Endothelial cell of umbilical vein (primary cell): ENCODE data around the gene IFNGR1.

ENCODE experiments used
- CTCF ChIP-seq, 2 donors: IDR thresholded peaks; 1 replicate in 1 of 2; 2 replicates in 1 of 2; pipeline ENCODE4 v1.5.1; 2011; ENCODE audit warnings: low read length in 2 of 2, mild to moderate bottlenecking in 2 of 2, moderate library complexity in 2 of 2, control low read depth in 1 of 2, inconsistent platforms in 1 of 2, low read depth in 1 of 2; ENCODE audit not compliant: insufficient read depth in 1 of 2; ENCODE audit errors: extremely low read depth in 1 of 2
- EZH2 ChIP-seq: IDR thresholded peaks from 2 replicates; pipeline ENCODE4 v1.6.1; 2012; ENCODE audit warnings: borderline replicate concordance, low read depth, mild to moderate bottlenecking, moderate library complexity, low read length, inconsistent platforms; ENCODE audit not compliant: severe bottlenecking
- MAX ChIP-seq: IDR thresholded peaks from 2 replicates; pipeline ENCODE4 v1.6.1; 2011; ENCODE audit not compliant: insufficient read depth, insufficient read length
- MYC ChIP-seq: IDR thresholded peaks from one replicate; pipeline ENCODE4 v1.6.1; 2011; ENCODE audit warnings: mild to moderate bottlenecking, low read depth, low read length
- POLR2A ChIP-seq: IDR thresholded peaks from 2 replicates; pipeline ENCODE4 v1.6.1; 2012; ENCODE audit warnings: low read depth, mild to moderate bottlenecking, control low read depth, low read length

GRCh38 chr6:137162692-137163306 lies 56.4 kb downstream of the IFNGR1 start:
- no peak for TF ChIP-seq EZH2
- TF ChIP-seq CTCF (IDR thresholded peaks at IDR 0.05; ENCODE audit: extremely low read depth in 1 of 2, insufficient read depth in 1 of 2, low read depth in 1 of 2, low read length in 2 of 2) = no peak
- no peak for TF ChIP-seq MYC
- TF ChIP-seq POLR2A = no peak
- TF ChIP-seq MAX = no peak
